K562 (cell line): ENCODE data around the gene ANO8. TPM values are rescaled to one million over a fixed set of nuclear protein-coding genes. Genes with fewer than 3 reads are reported as not detected.
"Not testable (repeated sequence)": the region's sequence is repeated elsewhere in the genome, so short reads cannot be mapped to it uniquely, and the experiment has no call there.

Experiments
- ATAC-seq: fragments of 200-7000 bp; cut with Tn5 transposase; 3 replicates; pipeline ENCODE4 v1.9.1; 2020; ENCODE audit warnings: moderate library complexity
- BruUV-seq: library from RNA; stranded (reverse); fragments of 400-500 nt; replicated peaks from 2 replicates; lab custom pipeline; 2021; lab: Mats Ljungman, UMichigan
- CTCF ChIA-PET: fragments of 300-600 bp; formaldehyde crosslinking; extraction: SDS; loops from one replicate; lab custom pipeline; 2021; ENCODE audit warnings: low intra/inter-chr PET ratio; lab: Yijun Ruan, JAX
- POLR2A ChIA-PET: fragments of 300-600, 350-650 bp; sonication (Branson Sonifier 250); formaldehyde crosslinking; extraction: SDS; loops from one replicate; lab custom pipeline; 2021; ENCODE audit warnings: antibody characterized with exemption, inconsistent platforms; lab: Yijun Ruan, JAX
- DNase-seq, 4 experiments: peaks; one replicate each; pipeline versions ENCODE4 v3.0.0 to v3.0.0-alpha.2; 2011 to 2018; ENCODE audit warnings: low spot score in 3 of 4, mixed read lengths in 3 of 4; ENCODE audit errors: extremely low read depth in 1 of 4
- FAIRE-seq: peaks from 2 replicates; lab custom pipeline; 2011; peaks lifted over from hg19 to GRCh38; lab: Jason Lieb, UNC
- H2AFZ ChIP-seq: 2 replicates; pipeline ENCODE4 v1.6.0; 2011; ENCODE audit warnings: low read depth, low read length, control low read depth, inconsistent platforms
- H3K27ac ChIP-seq: fragments of 200-600 bp; 3 replicates; pipeline ENCODE4 v1.8.0; 2011; ENCODE audit warnings: low read depth, mild to moderate bottlenecking, control low read depth, inconsistent platforms, low read length, moderate library complexity, mixed read lengths; ENCODE audit errors: extremely low read depth
- H3K27me3 ChIP-seq, 2 experiments: fragments of 300-600 bp in 1 of 2; 2 replicates in 1 of 2; 3 replicates in 1 of 2; pipeline versions ENCODE4 v1.6.0 to v1.8.0; 2011; ENCODE audit warnings: inconsistent platforms in 2 of 2, low read length in 2 of 2, mild to moderate bottlenecking in 1 of 2, mixed read lengths in 1 of 2, moderate library complexity in 1 of 2; ENCODE audit not compliant: control insufficient read depth in 2 of 2, insufficient read depth in 2 of 2
- H3K36me3 ChIP-seq: fragments of 300-600 bp; 3 replicates; pipeline ENCODE4 v1.8.0; 2011; ENCODE audit warnings: mild to moderate bottlenecking, low read length, inconsistent platforms; ENCODE audit not compliant: control insufficient read depth, insufficient read depth
- H3K4me1 ChIP-seq, 2 experiments: fragments of 200-600 bp in 1 of 2; replicated peaks in 1 of 2; 2 replicates in 1 of 2; 3 replicates in 1 of 2; pipeline versions ENCODE4 v1.5.1 to v1.8.0; 2011; ENCODE audit warnings: inconsistent platforms in 2 of 2, low read length in 2 of 2, mild to moderate bottlenecking in 1 of 2, mixed read lengths in 1 of 2, moderate library complexity in 1 of 2; ENCODE audit not compliant: control insufficient read depth in 2 of 2, insufficient read depth in 2 of 2
- H3K4me2 ChIP-seq: 2 replicates; pipeline ENCODE4 v1.6.1; 2011; ENCODE audit warnings: low read length, control low read depth, inconsistent platforms, mixed read lengths; ENCODE audit not compliant: insufficient read depth
- H3K4me3 ChIP-seq: fragments of 200-600 bp; sonication (generic), shearing (Covaris generic); 2 replicates; pipeline ENCODE4 v1.5.1; 2016; ENCODE audit warnings: control low read depth, inconsistent platforms
- H3K79me2 ChIP-seq: fragments of 200-600 bp; 3 replicates; pipeline ENCODE4 v1.8.0; 2011; ENCODE audit warnings: low read length, inconsistent platforms; ENCODE audit not compliant: control insufficient read depth, insufficient read depth
- H3K9ac ChIP-seq, 2 experiments: 2 replicates each; pipeline versions ENCODE4 v1.6.0 to v1.6.1; 2011; ENCODE audit warnings: low read depth in 2 of 2, low read length in 2 of 2, control low read depth in 1 of 2, inconsistent platforms in 1 of 2, mild to moderate bottlenecking in 1 of 2, mixed read lengths in 1 of 2; ENCODE audit not compliant: insufficient read depth in 1 of 2
- H3K9me1 ChIP-seq: one replicate; pipeline ENCODE4 v1.6.0; 2011; ENCODE audit warnings: inconsistent platforms, mild to moderate bottlenecking, low read length, moderate library complexity; ENCODE audit not compliant: control insufficient read depth, insufficient read depth
- H3K9me3 ChIP-seq: replicated peaks from 2 replicates; pipeline ENCODE4 v1.5.1; 2011; ENCODE audit warnings: low read depth, low read length, inconsistent platforms; ENCODE audit not compliant: control insufficient read depth, insufficient read depth
- H4K20me1 ChIP-seq: replicated peaks from 2 replicates; pipeline ENCODE4 v1.6.1; 2011; ENCODE audit warnings: low read length, inconsistent platforms, mixed read lengths; ENCODE audit not compliant: control insufficient read depth, insufficient read depth
- ATF3 ChIP-seq, 2 experiments: fragments of 450-650 bp in 1 of 2; sonication (generic) in 1 of 2; formaldehyde crosslinking in 1 of 2; IDR thresholded peaks in 1 of 2; conservative IDR thresholded peaks in 1 of 2; 2 replicates each; pipeline versions ENCODE4 v1.6.1 to v1.8.1; 2016 to 2023; ENCODE audit warnings: mild to moderate bottlenecking in 2 of 2, moderate library complexity in 2 of 2, inconsistent platforms in 1 of 2, missing genetic modification reagents in 1 of 2
- CGGBP1 ChIP-seq: fragments of 250-450 bp; sonication (Bioruptor Pico); IDR thresholded peaks from 2 replicates; pipeline ENCODE4 v1.9.0; 2021; ENCODE audit warnings: mild to moderate bottlenecking
- CREB1 ChIP-seq, 2 experiments: sonication (generic) in 1 of 2; formaldehyde crosslinking in 1 of 2; IDR thresholded peaks; 2 replicates each; pipeline versions ENCODE4 v1.6.1 to v1.8.0; 2012 to 2022; ENCODE audit warnings: inconsistent platforms in 1 of 2, mild to moderate bottlenecking in 1 of 2, missing genetic modification reagents in 1 of 2, moderate library complexity in 1 of 2
- ETV1 ChIP-seq: fragments of 450-650 bp; conservative IDR thresholded peaks from 2 replicates; pipeline ENCODE4 v1.6.1; 2016; ENCODE audit warnings: missing genetic modification characterization, control low read depth, low read depth, missing compliant biosample characterization
- GABPA ChIP-seq: fragments of 200-800 bp; sonication (Bioruptor generic); conservative IDR thresholded peaks from 2 replicates; pipeline ENCODE4 v1.6.1; 2016; ENCODE audit warnings: low read depth, missing genetic modification characterization, missing compliant biosample characterization
- HES1 ChIP-seq: fragments of 450-650 bp; IDR thresholded peaks from 2 replicates; pipeline ENCODE4 v1.6.1; 2016; ENCODE audit warnings: low read depth, mild to moderate bottlenecking, moderate library complexity
- JUND ChIP-seq, 2 experiments: IDR thresholded peaks; 2 replicates in 1 of 2; 3 replicates in 1 of 2; pipeline ENCODE4 v1.6.1; 2011; ENCODE audit warnings: borderline replicate concordance in 2 of 2, low read depth in 2 of 2, low read length in 2 of 2, improper control_type of control experiment in 1 of 2, missing biosample characterization in 1 of 2, missing genetic modification characterization in 1 of 2, missing genetic modification reagents in 1 of 2
- MAFF ChIP-seq: IDR thresholded peaks from 2 replicates; pipeline ENCODE4 v1.6.1; 2012; ENCODE audit warnings: low read length, improper control_type of control experiment
- MTA1 ChIP-seq: fragments of 450-650 bp; IDR thresholded peaks from 2 replicates; pipeline ENCODE4 v1.6.1; 2017; ENCODE audit warnings: borderline replicate concordance
- MTA2 ChIP-seq: fragments of 450-650 bp; IDR thresholded peaks from 2 replicates; pipeline ENCODE4 v1.6.1; 2016; ENCODE audit warnings: low read depth
- NR2C1 ChIP-seq, 2 experiments: fragments of 450-650 bp; IDR thresholded peaks; 2 replicates each; pipeline ENCODE4 v1.6.1; 2017; ENCODE audit warnings: mild to moderate bottlenecking in 2 of 2, antibody characterized with exemption in 1 of 2, inconsistent platforms in 1 of 2, missing compliant biosample characterization in 1 of 2, missing genetic modification characterization in 1 of 2
- NR2C2 ChIP-seq, 2 experiments: fragments of 200-800 bp in 1 of 2; sonication (Bioruptor generic) in 1 of 2; sonication (generic) in 1 of 2; formaldehyde crosslinking in 1 of 2; IDR thresholded peaks; 2 replicates each; pipeline versions ENCODE4 v1.6.1 to v1.8.0; 2016 to 2022; ENCODE audit warnings: mild to moderate bottlenecking in 1 of 2, missing compliant biosample characterization in 1 of 2, missing genetic modification characterization in 1 of 2, missing genetic modification reagents in 1 of 2
- RHOXF2B ChIP-seq: fragments of 250-450 bp; sonication (Bioruptor Pico); conservative IDR thresholded peaks from 2 replicates; pipeline ENCODE4 v1.5.1; 2021
- SREBF1 ChIP-seq: fragments of 150-350 bp; IDR thresholded peaks from 2 replicates; pipeline ENCODE4 v1.6.1; 2014; ENCODE audit warnings: antibody characterized with exemption, low read depth, low read length, borderline replicate concordance
- ZBTB12 ChIP-seq: fragments of 250-450 bp; sonication (Bioruptor Pico); IDR thresholded peaks from 2 replicates; pipeline ENCODE4 v1.4.0; 2020
- ZNF253 ChIP-seq: fragments of 250-450 bp; sonication (Bioruptor Pico); conservative IDR thresholded peaks from 2 replicates; pipeline ENCODE4 v1.6.1; 2021; ENCODE audit warnings: mild to moderate bottlenecking
- ZNF384 ChIP-seq: IDR thresholded peaks from 2 replicates; pipeline ENCODE4 v1.6.1; 2012; ENCODE audit warnings: low read depth, low read length, improper control_type of control experiment
- ZNF57 ChIP-seq: fragments of 450-650 bp; formaldehyde crosslinking; IDR thresholded peaks from 2 replicates; pipeline ENCODE4 v1.4.0; 2020; ENCODE audit warnings: mild to moderate bottlenecking, moderate library complexity
- WGBS: fragments of 100-300 bp; shearing (Covaris generic); methylation state at CpG from one replicate; pipeline ENCODE4 v1.1.6; 2016; ENCODE audit warnings: low coverage, mixed read lengths; ENCODE audit not compliant: insufficient coverage; ENCODE audit errors: missing lambda C conversion rate; 5-methylcytosine and 5-hydroxymethylcytosine counted together
- in situ Hi-C: fragments of 300-500 bp; cut with MboI; formaldehyde crosslinking; loops from 4 replicates; pipeline ENCODE4 v1.15.0; 2018; ENCODE audit warnings: inconsistent platforms, mixed read lengths
- intact Hi-C: fragments of 100-400 bp; cut with micrococcal nuclease; formaldehyde crosslinking; loops from 2 replicates; pipeline ENCODE4 v1.14.2; 2022
- polyA plus RNA-seq, 8 experiments: library from polyadenylated mRNA; depleted of rRNA in 4 of 8; stranded (reverse) in 5 of 8; unstranded in 3 of 8; fragments of >200 nt; fragmentation: Nextera tagmentation in 2 of 8; fragmentation: Illumina TruSeq in 1 of 8; extraction: Ambion mirVana in 2 of 8; extraction: Trizol in 1 of 8; gene quantifications; 2 replicates each; pipeline versions ENCODE4 v1.2.1 to v1.2.3, GENCODE V29; 2011 to 2014; ENCODE audit warnings: inconsistent platforms in 1 of 8, missing spikeins in 1 of 8
- total RNA-seq, 7 experiments: library from RNA; depleted of rRNA in 6 of 7; stranded (reverse); fragments of >200 nt in 6 of 7; fragmentation: Illumina TruSeq in 2 of 7; extraction: Trizol in 2 of 7; gene quantifications; 2 replicates each; pipeline versions ENCODE4 v1.2.1 to v1.2.3, GENCODE V29; 2011 to 2021; ENCODE audit warnings: low replicate concordance in 1 of 7

ANO8 gene
- total and polyA plus RNA-seq, 9 of the 15 experiments (the other 6 are each of a cell fraction or from before 2014, with no cell fraction given): 0.07 to 7.6 (median 2.3) TPM; not detected in 1

- TF ChIP-seq CREB1 (IDR thresholded peaks at IDR 0.05) (no peak), CREB1 (CRISPR knock-in tag; IDR thresholded peaks at IDR 0.05) (no peak), MTA1 (no peak), ZBTB12 (CRISPR knock-in tag) (no peak), HES1 (no peak), SREBF1 (no peak), RHOXF2B (CRISPR knock-in tag) (no peak), MTA2 (no peak), ZNF253 (CRISPR knock-in tag) (no peak), CGGBP1 (CRISPR knock-in tag) (no peak), NR2C2 (CRISPR knock-in tag; IDR thresholded peaks at IDR 0.05) (no peak), NR2C2 (tag; IDR thresholded peaks at IDR 0.05) (peak; percentile 80), NR2C1 (IDR thresholded peaks at IDR 0.05) (peak; percentile 27; the same call in 1 of the 2 replicates), NR2C1 (tag; IDR thresholded peaks at IDR 0.05) (peak; percentile 76), ETV1 (tag) (0 out of 2 replicates have a peak, but pooled peaks have one; percentile 18), JUND (IDR thresholded peaks at IDR 0.05; ENCODE audit: borderline replicate concordance, low read depth, low read length) (peak; percentile 63; the same call in 1 of the 2 replicates), JUND (tag; IDR thresholded peaks at IDR 0.05; ENCODE audit: borderline replicate concordance, low read depth, low read length) (no peak), MAFF (no peak), GABPA (tag) (peak; percentile 68), ZNF57 (no peak), ATF3 (IDR thresholded peaks at IDR 0.05) (peak; percentile 57; the same call in 1 of the 2 replicates), ATF3 (CRISPR knock-in tag; conservative IDR thresholded peaks at IDR 0.05) (no peak), ZNF384 (no peak)
- TF ChIP-seq, all 486 proteins: peak for 11
Observed at GRCh38 chr19:17296273-17296672, 38.4 kb downstream of the ANO8 start (continued).

- DNase-seq, H3K27me3 ChIP-seq, H3K9me1 ChIP-seq, CTCF ChIA-PET, H3K4me3 ChIP-seq, H3K9me3 ChIP-seq, H2AFZ ChIP-seq, BruUV-seq, H3K4me2 ChIP-seq, ATAC-seq, H3K9ac ChIP-seq, intact Hi-C loops, H3K27ac ChIP-seq, H4K20me1 ChIP-seq, in situ Hi-C loops, FAIRE-seq: not testable (repeated sequence)
- 94% methylated on average over 6 of the region's 6 CpGs for WGBS
- Histone ChIP-seq H3K4me1 (peaks cover 12 to 33% of the 10 kb centered on the region in 2 experiments; a peak in 4 of 5 replicates), H3K79me2 (peaks cover 12% of the 10 kb centered on the region), H3K36me3 (peaks cover 21% of the 10 kb centered on the region)
- POLR2A ChIA-PET: interaction anchor here (0.5 to 1.4 kb wide), 2 partner anchors 14 to 27 kb away, joined by 3 to 6 read pairs; partner anchors contain the start of gene DDA1
Observed at GRCh38 chr19:17295551-17295950, 39.1 kb downstream of the ANO8 start.
